Motor neuron (in vitro differentiated cells): Measurements from ENCODE around the gene TMEM101. TPM values are rescaled to one million over a fixed set of nuclear protein-coding genes. Genes with fewer than 3 reads are reported as not detected.
"Not testable (repeated sequence)": the region's sequence is repeated elsewhere in the genome, so short reads cannot be mapped to it uniquely, and the experiment has no call there.

Experiments
- ATAC-seq, 8 experiments: fragments of 200-7000 bp; cut with Tn5 transposase; replicated peaks in 6 of 8; 2 replicates each; pipeline ENCODE4 v1.8.0; 2021; ENCODE audit warnings: mild to moderate bottlenecking in 8 of 8, moderate library complexity in 8 of 8
- H3K27ac ChIP-seq, 2 donors: fragments of 250-450 bp; sonication (Bioruptor Pico); 2 replicates each; pipeline ENCODE4 v1.9.0; 2021; ENCODE audit warnings: antibody characterized with exemption in 2 of 2, mild to moderate bottlenecking in 2 of 2, moderate library complexity in 1 of 2
- H3K4me1 ChIP-seq, 2 donors: fragments of 250-450 bp; sonication (Bioruptor Pico); replicated peaks in 1 of 2; 2 replicates each; pipeline ENCODE4 v1.6.1; 2021; ENCODE audit warnings: antibody characterized with exemption in 2 of 2, mild to moderate bottlenecking in 2 of 2, moderate library complexity in 1 of 2
- H3K4me3 ChIP-seq, 5 donors: fragments of 250-450 bp; sonication (Bioruptor Pico); 2 replicates each; pipeline ENCODE4 v1.9.0; 2021; ENCODE audit warnings: antibody characterized with exemption in 5 of 5, mild to moderate bottlenecking in 5 of 5, moderate library complexity in 4 of 5
- WGBS, 10 experiments: fragments of 450-650 bp; shearing (Covaris generic); methylation state at CpG; one replicate each; pipeline ENCODE4 v1.0.0; 2022; 5-methylcytosine and 5-hydroxymethylcytosine counted together
- in situ Hi-C, 9 experiments: fragments of 400-800 bp; cut with MboI; loops; one replicate each; pipeline ENCODE4 v1.15.0; 2021; ENCODE audit warnings: low sequenced_read_pairs in 9 of 9, low pct_unique_long_range_greater_than_20kb in 2 of 9; ENCODE audit not compliant: unreplicated experiment in 9 of 9
- total RNA-seq, 8 experiments: library from RNA; unstranded; fragments of 300-600 nt; gene quantifications; 2 replicates each; pipeline versions ENCODE4 v1.2.3 to v1.2.4, GENCODE V29; 2022

Gene TMEM101
- total RNA-seq, 8 experiments from 2014 or later, result 24.5 to 49.3 (median 34.4) TPM

- peak in 1 of 8 experiments; percentile 16 for ATAC-seq
Observed at GRCh38 chr17:43974382-43975266, 40.1 kb downstream of the TMEM101 start.

GRCh38 chr17:43972444-43973212, 42.1 kb downstream of the TMEM101 start:
- H3K27ac ChIP-seq, H3K4me1 ChIP-seq, in situ Hi-C loops, ATAC-seq, H3K4me3 ChIP-seq: not testable (repeated sequence)
- WGBS, 10 experiments, result 58 to 97% (median 81%) methylated on average over 2 to 20 of the region's 22 CpGs; no CpG with 5 or more reads in 1 of the 10 experiments

More at GRCh38 chr17:43974382-43975266, 40.1 kb downstream of the TMEM101 start:
- H3K4me3 ChIP-seq, result no peak overlapping the region
- 0 to 74% (median 46%) methylated on average over 4 to 11 of the region's 14 CpGs; no CpG with 5 or more reads in 1 of the 10 experiments for WGBS, 10 experiments
- no peak overlapping the region for H3K27ac ChIP-seq
- peaks cover 8 to 9% of the 10 kb centered on the region in 2 donors for H3K4me1 ChIP-seq
- in situ Hi-C loops, result no loop called here

- in situ Hi-C loops, H3K27ac ChIP-seq, H3K4me1 ChIP-seq, H3K4me3 ChIP-seq, ATAC-seq: not testable (repeated sequence)
- 32 to 80% (median 45%) methylated on average over 1 to 2 of the region's 2 CpGs; no CpG with 5 or more reads in 1 of the 10 experiments for whole genome bisulfite sequencing, 10 experiments
Observed at GRCh38 chr17:43971436-43971835, 43.3 kb downstream of the TMEM101 start.

- WGBS, 10 experiments, result 7 to 100% (median 79%) methylated on average over 1 to 4 of the region's 4 CpGs; no CpG with 5 or more reads in 1 of the 10 experiments
- Histone ChIP-seq H3K4me3 (no peak overlapping the region), H3K4me1 (peaks cover 4 to 9% of the 10 kb centered on the region in 2 donors), H3K27ac (no peak overlapping the region)
- ATAC-seq, result peak in 1 of 8 experiments; percentile 49
- in situ Hi-C loops, result no loop called here
Observed at GRCh38 chr17:43970366-43970765, 44.4 kb downstream of the TMEM101 start.

- in situ Hi-C loops, result no loop called here
- Histone ChIP-seq H3K27ac (no peak overlapping the region), H3K4me3 (no peak overlapping the region), H3K4me1 (no peaks in the 10 kb centered on the region)
- 0 to 90% (median 70%) methylated on average over 1 to 8 of the region's 9 CpGs; no CpG with 5 or more reads in 1 of the 10 experiments for WGBS, 10 experiments
- peak in 2 of 8 experiments; percentile 46 to 68 for ATAC-seq
Observed at GRCh38 chr17:43967251-43967875, 47.4 kb downstream of the TMEM101 start.

- ATAC-seq, result no peak
- Histone ChIP-seq H3K27ac (no peak overlapping the region), H3K4me3 (no peak overlapping the region), H3K4me1 (no peaks in the 10 kb centered on the region)
- in situ Hi-C loops, result no loop called here
- 70 to 100% (median 85%) methylated on average over 1 to 3 of the region's 3 CpGs; no CpG with 5 or more reads in 4 of the 10 experiments for WGBS, 10 experiments
Observed at GRCh38 chr17:43966276-43966675, 48.5 kb downstream of the TMEM101 start.

- H3K27ac ChIP-seq, result no peak overlapping the region
- in situ Hi-C loops, result no loop called here
- ATAC-seq, result peak in 1 of 8 experiments; percentile 16
- 17 to 100% (median 58%) methylated on average over 1 to 7 of the region's 7 CpGs; no CpG with 5 or more reads in 3 of the 10 experiments for WGBS, 10 experiments
- H3K4me1 ChIP-seq, result no peaks in the 10 kb centered on the region
- H3K4me3 ChIP-seq, result no peak overlapping the region
Observed at GRCh38 chr17:43962479-43962878, 52.3 kb downstream of the TMEM101 start.

GRCh38 chr17:43961954-43962353, 52.8 kb downstream of the TMEM101 start:
- Histone ChIP-seq H3K4me1 (no peaks in the 10 kb centered on the region), H3K27ac (no peak overlapping the region), H3K4me3 (no peak overlapping the region)
- no peak for ATAC-seq
- WGBS, 10 experiments, result 60 to 100% (median 80%) methylated on average over 1 to 2 of the region's 2 CpGs; no CpG with 5 or more reads in 2 of the 10 experiments
- in situ Hi-C loops, result no loop called here

- H3K27ac ChIP-seq, H3K4me3 ChIP-seq, H3K4me1 ChIP-seq, in situ Hi-C loops, ATAC-seq: not testable (repeated sequence)
- 33 to 100% (median 83%) methylated on average over 1 to 5 of the region's 6 CpGs; no CpG with 5 or more reads in 1 of the 10 experiments for WGBS, 10 experiments
Observed at GRCh38 chr17:43961292-43961691, 53.5 kb downstream of the TMEM101 start.

Other genes with a start within 250 kb of the TMEM101 start
- gene DUSP3, start 236.0 kb downstream of the TMEM101 start, total RNA-seq, result 10 to 100 TPM; 18.6 to 58.2 (median 25.3) TPM
- gene CFAP97D1, start 234.5 kb downstream of the TMEM101 start, total RNA-seq, result under 1 TPM in 7 of 8 experiments, not detected in 1; 0.05 to 0.43 (median 0.14) TPM
- 10 to 100 TPM in 5 of 8 experiments, 1 to 10 TPM in 3; 1.5 to 26.7 (median 19.3) TPM for gene MPP3, start 181.8 kb downstream of the TMEM101 start, total RNA-seq
- gene CD300LG, start 167.8 kb downstream of the TMEM101 start, total RNA-seq, result 1 to 10 TPM in 1 of 8 experiments, under 1 TPM in 5, not detected in 2; 0.11 to 1.3 (median 0.39) TPM
- gene MPP2, start 107.4 kb downstream of the TMEM101 start, total RNA-seq, result 10 to 100 TPM in 5 of 8 experiments, 1 to 10 TPM in 2, under 1 TPM in 1; 0.25 to 26.9 (median 18.2) TPM
- gene PPY, start 72.5 kb downstream of the TMEM101 start, total RNA-seq, result 1 to 10 TPM in 2 of 8 experiments, under 1 TPM in 1, not detected in 5; 0.54 to 3.5 (median 1.7) TPM
- 1 to 10 TPM in 1 of 8 experiments, under 1 TPM in 2, not detected in 5; 0.27 to 2.8 (median 0.47) TPM for gene PYY, start 61.0 kb downstream of the TMEM101 start, total RNA-seq
- 1 to 10 TPM in 6 of 8 experiments, under 1 TPM in 2; 0.31 to 3.4 (median 1.4) TPM for gene NAGS, start 10.3 kb downstream of the TMEM101 start, total RNA-seq
- gene LSM12, start 51.7 kb upstream of the TMEM101 start, total RNA-seq, result 10 to 100 TPM; 31.4 to 74.8 (median 47.5) TPM
- 100 to 1,000 TPM in 1 of 8 experiments, 10 to 100 TPM in 7; 43.6 to 194 (median 63.4) TPM for gene G6PC3, start 55.8 kb upstream of the TMEM101 start, total RNA-seq
- 10 to 100 TPM; 15.9 to 60.5 (median 41.7) TPM for gene HDAC5, start 108.7 kb upstream of the TMEM101 start, total RNA-seq
- 1 to 10 TPM in 4 of 8 experiments, under 1 TPM in 4; 0.61 to 5.1 (median 1.1) TPM for gene HROB, start 127.0 kb upstream of the TMEM101 start, total RNA-seq
- 1 to 10 TPM in 6 of 8 experiments, under 1 TPM in 2; 0.60 to 3.4 (median 1.5) TPM for gene ASB16, start 155.7 kb upstream of the TMEM101 start, total RNA-seq
- 10 to 100 TPM; 24.0 to 41.8 (median 31.8) TPM for gene TMUB2, start 172.0 kb upstream of the TMEM101 start, total RNA-seq
- 10 to 100 TPM; 32.3 to 59.2 (median 50.3) TPM for gene ATXN7L3, start 184.9 kb upstream of the TMEM101 start, total RNA-seq
- gene UBTF, start 204.7 kb upstream of the TMEM101 start, total RNA-seq, result 10 to 100 TPM; 34.4 to 94.0 (median 55.9) TPM